Liver (tissue), 9 donors: ENCODE results near the gene HEPHL1. TPM values are rescaled to one million over a fixed set of nuclear protein-coding genes. Genes with fewer than 3 reads are reported as not detected.
A peak's percentile ranks its signal among the peaks of the same experiment; 100 is the strongest.

Experiments used
- DNase-seq: peaks from one replicate; pipeline ENCODE4 v3.0.0-alpha.2; 2017; ENCODE audit warnings: low spot score
- H3K27ac ChIP-seq, 2 donors: one replicate each; pipeline ENCODE4 v1.7.0; 2013; ENCODE audit warnings: inconsistent platforms in 2 of 2, low read length in 2 of 2, control low read depth in 1 of 2, low read depth in 1 of 2, mild to moderate bottlenecking in 1 of 2
- H3K27me3 ChIP-seq, 4 donors: one replicate each; pipeline versions ENCODE4 v1.6.1 to v1.7.0; 2013; ENCODE audit warnings: low read length in 3 of 4, inconsistent platforms in 1 of 4, mild to moderate bottlenecking in 1 of 4, moderate library complexity in 1 of 4; ENCODE audit not compliant: control insufficient read depth in 4 of 4, insufficient read depth in 4 of 4
- H3K36me3 ChIP-seq, 4 donors: one replicate each; pipeline versions ENCODE4 v1.6.1 to v1.7.0; 2013; ENCODE audit warnings: low read length in 3 of 4, mild to moderate bottlenecking in 3 of 4, low read depth in 1 of 4, moderate library complexity in 1 of 4; ENCODE audit not compliant: control insufficient read depth in 4 of 4, insufficient read depth in 3 of 4
- H3K4me1 ChIP-seq, 4 donors: one replicate each; pipeline versions ENCODE4 v1.6.1 to v1.7.0; 2013; ENCODE audit warnings: low read length in 3 of 4, mild to moderate bottlenecking in 3 of 4, moderate library complexity in 1 of 4; ENCODE audit not compliant: control insufficient read depth in 4 of 4, insufficient read depth in 4 of 4
- H3K4me3 ChIP-seq, 3 donors: one replicate each; pipeline versions ENCODE4 v1.6.1 to v1.7.0; 2013; ENCODE audit warnings: low read length in 3 of 3, control low read depth in 1 of 3, low read depth in 1 of 3, mild to moderate bottlenecking in 1 of 3
- H3K9ac ChIP-seq, 2 donors: one replicate each; pipeline ENCODE4 v1.7.0; 2013; ENCODE audit warnings: low read length in 2 of 2, mild to moderate bottlenecking in 2 of 2, moderate library complexity in 2 of 2, control low read depth in 1 of 2, low read depth in 1 of 2
- H3K9me3 ChIP-seq, 4 donors: one replicate each; pipeline versions ENCODE4 v1.6.1 to v1.7.0; 2013; ENCODE audit warnings: low read length in 3 of 4; ENCODE audit not compliant: control insufficient read depth in 4 of 4
- CTCF ChIP-seq: fragments of 150-350 bp; IDR thresholded peaks from 2 replicates; pipeline ENCODE4 v1.5.1; 2017; ENCODE audit warnings: improper control_type of control experiment, low read depth, low read length; ENCODE audit not compliant: missing input control
- EGR1 ChIP-seq, 2 donors: IDR thresholded peaks; 2 replicates each; pipeline ENCODE4 v1.6.1; 2016 to 2018; ENCODE audit warnings: antibody characterized with exemption in 2 of 2, low read depth in 2 of 2
- FOXA2 ChIP-seq: IDR thresholded peaks from 2 replicates; pipeline ENCODE4 v1.6.1; 2016; ENCODE audit warnings: antibody characterized with exemption
- GABPA ChIP-seq, 2 donors: IDR thresholded peaks in 1 of 2; conservative IDR thresholded peaks in 1 of 2; 2 replicates each; pipeline ENCODE4 v1.6.1; 2016; ENCODE audit warnings: antibody characterized with exemption in 2 of 2, mild to moderate bottlenecking in 1 of 2, moderate library complexity in 1 of 2
- HNF4A ChIP-seq, 2 donors: conservative IDR thresholded peaks; 2 replicates each; pipeline ENCODE4 v1.6.1; 2016; ENCODE audit warnings: antibody characterized with exemption in 2 of 2, mild to moderate bottlenecking in 2 of 2
- HNF4G ChIP-seq: IDR thresholded peaks from 2 replicates; pipeline ENCODE4 v1.6.1; 2016; ENCODE audit warnings: antibody characterized with exemption
- JUND ChIP-seq, 2 donors: IDR thresholded peaks; 2 replicates each; pipeline ENCODE4 v1.6.1; 2016; ENCODE audit warnings: antibody characterized with exemption in 2 of 2
- MAX ChIP-seq: IDR thresholded peaks from 2 replicates; pipeline ENCODE4 v1.6.1; 2016; ENCODE audit warnings: antibody characterized with exemption
- RAD21 ChIP-seq, 2 donors: IDR thresholded peaks; 2 replicates each; pipeline ENCODE4 v1.6.1; 2016; ENCODE audit warnings: antibody characterized with exemption in 2 of 2, mild to moderate bottlenecking in 2 of 2
- RXRA ChIP-seq, 2 donors: IDR thresholded peaks; 2 replicates each; pipeline ENCODE4 v1.6.1; 2017 to 2018; ENCODE audit warnings: antibody characterized with exemption in 2 of 2, mild to moderate bottlenecking in 1 of 2
- SP1 ChIP-seq: IDR thresholded peaks from 2 replicates; pipeline ENCODE4 v1.6.1; 2018; ENCODE audit warnings: antibody characterized with exemption, mild to moderate bottlenecking
- YY1 ChIP-seq: IDR thresholded peaks from 2 replicates; pipeline ENCODE4 v1.6.1; 2016; ENCODE audit warnings: antibody characterized with exemption, mild to moderate bottlenecking
- WGBS: extraction: QIAGEN DNeasy Blood & Tissue Kit; methylation state at CpG from one replicate; pipeline ENCODE4 v1.1.7; 2013; 5-methylcytosine and 5-hydroxymethylcytosine counted together
- polyA plus RNA-seq, 2 donors: library from polyadenylated mRNA; stranded (reverse) in 1 of 2; unstranded in 1 of 2; fragments of 200-250 nt in 1 of 2; fragments of >200 nt in 1 of 2; fragmentation: Nextera tagmentation in 1 of 2; extraction: Ambion mirVana in 1 of 2; gene quantifications; one replicate each; pipeline versions ENCODE4 v1.2.1 to v1.2.3, GENCODE V29; 2013 to 2015
- total RNA-seq, 2 donors: library from RNA; depleted of rRNA; stranded (reverse); fragments of >200 nt; gene quantifications; one replicate each; pipeline ENCODE4 v1.2.3, GENCODE V29; 2014
- TF ChIP-seq, protein P1 (sequence below): IDR thresholded peaks from 2 replicates; pipeline ENCODE4 v1.6.1; 2016; ENCODE audit warnings: antibody characterized with exemption
- TF ChIP-seq, protein P2 (sequence below): IDR thresholded peaks from 2 replicates; pipeline ENCODE4 v1.6.1; 2016; ENCODE audit warnings: antibody characterized with exemption
- donor health status: healthy.
- donor health status: healthy.
- donor health status: healthy.
- donor health status: healthy.
- donor health status: healthy.

HEPHL1 gene
- total and polyA plus RNA-seq, 4 donors = 0.19 TPM; not detected in 3

DNA sequence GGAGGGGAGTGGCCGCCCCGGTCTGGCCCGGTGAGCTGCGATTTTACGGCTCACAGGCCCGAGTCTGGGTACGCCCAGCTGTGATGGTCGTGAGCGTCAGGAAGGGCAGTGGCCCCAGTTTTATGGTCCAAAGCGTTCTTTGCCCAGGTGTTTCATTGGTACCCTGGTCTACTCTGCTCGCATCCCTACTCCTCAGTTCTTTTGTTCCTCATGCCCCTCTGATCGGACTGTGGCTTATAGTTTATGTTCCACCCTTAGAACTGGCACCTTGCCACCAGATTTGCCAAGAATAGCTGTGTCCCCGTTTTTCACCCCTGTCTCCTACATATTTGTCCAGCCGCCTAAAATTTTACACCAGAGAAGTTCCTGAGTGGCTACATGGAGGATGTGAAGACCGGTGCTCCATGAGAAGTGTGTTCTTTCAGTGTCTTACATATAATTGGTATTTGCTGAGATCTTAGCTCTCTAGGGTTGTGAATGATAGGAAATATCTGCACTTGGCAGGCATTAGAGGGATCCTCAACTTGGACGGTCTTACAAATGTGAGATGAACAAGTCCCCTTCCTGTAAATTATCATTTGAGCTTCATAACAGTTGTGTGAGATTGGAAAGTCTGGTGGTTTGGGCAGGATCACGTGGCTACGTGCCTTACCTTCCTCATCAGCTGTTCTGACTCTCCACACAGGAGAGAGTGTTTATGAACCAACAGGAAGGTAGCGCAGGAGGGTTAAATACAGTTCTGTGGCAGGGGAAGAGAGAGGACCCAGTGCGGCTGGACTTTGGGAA, 108.6 kb downstream of the HEPHL1 start:
- TF ChIP-seq RAD21 (IDR thresholded peaks at IDR 0.05) = no peak
- no peak for TF ChIP-seq HNF4G
- TF ChIP-seq JUND (IDR thresholded peaks at IDR 0.05) = peak in 1 of 2 donors; percentile 9
- peak; percentile 20 to 24 for TF ChIP-seq RXRA (IDR thresholded peaks at IDR 0.05)
- TF ChIP-seq HNF4A (conservative IDR thresholded peaks at IDR 0.05) = peak in 1 of 2 donors; percentile 25
- TF ChIP-seq SP1 = peak; percentile 24
- TF ChIP-seq MAX = no peak

GRCh38 chr11:94130298-94131046, 109.3 kb downstream of the HEPHL1 start:
- TF ChIP-seq MAX = peak; percentile 57
- TF ChIP-seq EGR1 (IDR thresholded peaks at IDR 0.05; ENCODE audit: low read depth in 2 of 2) = peak; percentile 58 to 62
- peak; percentile 35 to 65 for TF ChIP-seq RXRA (IDR thresholded peaks at IDR 0.05)
- peak; percentile 92 to 96 for TF ChIP-seq JUND (IDR thresholded peaks at IDR 0.05)
- TF ChIP-seq, protein P1, sequence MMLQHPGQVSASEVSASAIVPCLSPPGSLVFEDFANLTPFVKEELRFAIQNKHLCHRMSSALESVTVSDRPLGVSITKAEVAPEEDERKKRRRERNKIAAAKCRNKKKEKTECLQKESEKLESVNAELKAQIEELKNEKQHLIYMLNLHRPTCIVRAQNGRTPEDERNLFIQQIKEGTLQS = peak; percentile 58
- TF ChIP-seq RAD21 (IDR thresholded peaks at IDR 0.05) = peak; percentile 28 to 44
- peak; percentile 62 for TF ChIP-seq SP1
- peak; percentile 38 to 70 for TF ChIP-seq GABPA (IDR thresholded peaks at IDR 0.05 in 1 of 2, conservative IDR thresholded peaks at IDR 0.05 in 1 of 2)
- TF ChIP-seq, protein P2, sequence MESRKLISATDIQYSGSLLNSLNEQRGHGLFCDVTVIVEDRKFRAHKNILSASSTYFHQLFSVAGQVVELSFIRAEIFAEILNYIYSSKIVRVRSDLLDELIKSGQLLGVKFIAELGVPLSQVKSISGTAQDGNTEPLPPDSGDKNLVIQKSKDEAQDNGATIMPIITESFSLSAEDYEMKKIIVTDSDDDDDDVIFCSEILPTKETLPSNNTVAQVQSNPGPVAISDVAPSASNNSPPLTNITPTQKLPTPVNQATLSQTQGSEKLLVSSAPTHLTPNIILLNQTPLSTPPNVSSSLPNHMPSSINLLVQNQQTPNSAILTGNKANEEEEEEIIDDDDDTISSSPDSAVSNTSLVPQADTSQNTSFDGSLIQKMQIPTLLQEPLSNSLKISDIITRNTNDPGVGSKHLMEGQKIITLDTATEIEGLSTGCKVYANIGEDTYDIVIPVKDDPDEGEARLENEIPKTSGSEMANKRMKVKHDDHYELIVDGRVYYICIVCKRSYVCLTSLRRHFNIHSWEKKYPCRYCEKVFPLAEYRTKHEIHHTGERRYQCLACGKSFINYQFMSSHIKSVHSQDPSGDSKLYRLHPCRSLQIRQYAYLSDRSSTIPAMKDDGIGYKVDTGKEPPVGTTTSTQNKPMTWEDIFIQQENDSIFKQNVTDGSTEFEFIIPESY = no peak
- no peak for TF ChIP-seq CTCF
- TF ChIP-seq HNF4G = no peak
- no peak for TF ChIP-seq YY1
- TF ChIP-seq FOXA2 = no peak
- TF ChIP-seq HNF4A (conservative IDR thresholded peaks at IDR 0.05) = peak; percentile 39 to 40
- H3K4me3 ChIP-seq = peak overlapping the region in 1 of 3 donors; percentile 87
- H3K27ac ChIP-seq = peak overlapping the region; percentile 90 to 97
- 62% methylated on average over 7 of the region's 7 CpGs for WGBS
- H3K9ac ChIP-seq = peak overlapping the region in 1 of 2 donors; percentile 59
- no peaks in the 10 kb centered on the region for H3K36me3 ChIP-seq
- H3K4me1 ChIP-seq = peaks cover 17 to 55% (median 34%) of the 10 kb centered on the region in 4 donors
- no peaks in the 10 kb centered on the region for H3K9me3 ChIP-seq
- DNase-seq = no peak
- no peaks in the 10 kb centered on the region for H3K27me3 ChIP-seq

More for the DNA sequence above, 108.6 kb downstream of the HEPHL1 start:
- Histone ChIP-seq H3K4me3 (peak overlapping the region; percentile 61 to 87 (median 83)), H3K36me3 (no peaks in the 10 kb centered on the region), H3K27ac (peak overlapping the region; percentile 90 to 97), H3K9ac (peak overlapping the region; percentile 24 to 59), H3K9me3 (no peaks in the 10 kb centered on the region), H3K27me3 (no peaks in the 10 kb centered on the region), H3K4me1 (peaks cover 17 to 53% (median 33%) of the 10 kb centered on the region in 4 donors)
- no peak for DNase-seq
- 19% methylated on average over 20 of the region's 20 CpGs for WGBS
